ENCODE results near the gene DLX5. TPM values are rescaled to one million over a fixed set of nuclear protein-coding genes. Genes with fewer than 3 reads are reported as not detected.

The DLX5 gene
- total and polyA plus RNA-seq, 9 of the 15 experiments (the other 6 are each of a cell fraction or from before 2014, with no cell fraction given) = not detected

GRCh38 chr7:97007583-97007861 lies 17.1 kb downstream of the DLX5 start:
- TF ChIP-seq ZNF124 (CRISPR knock-in tag; IDR thresholded peaks at IDR 0.05) (no peak), PURB (CRISPR knock-in tag; IDR thresholded peaks at IDR 0.05; ENCODE audit: low read depth) (no peak), MCM7 (IDR thresholded peaks at IDR 0.05) (no peak), ZNF717 (CRISPR knock-in tag; IDR thresholded peaks at IDR 0.05) (no peak), BDP1 (IDR thresholded peaks at IDR 0.05; ENCODE audit: insufficient read depth, insufficient read length) (no peak), ZNF395 (CRISPR knock-in tag; IDR thresholded peaks at IDR 0.05) (no peak), ID3 (CRISPR knock-in tag; IDR thresholded peaks at IDR 0.05) (no peak), ID3 (tag; IDR thresholded peaks at IDR 0.05) (no peak), CHD4 (IDR thresholded peaks at IDR 0.05; ENCODE audit: insufficient read depth, insufficient replicate concordance, low read depth, low read length, poor library complexity, severe bottlenecking) (no peak), MBD2 (IDR thresholded peaks at IDR 0.05; ENCODE audit: borderline replicate concordance, low read depth) (no peak), KLF6 (CRISPR knock-in tag; IDR thresholded peaks at IDR 0.05; ENCODE audit: borderline replicate concordance) (no peak), XRCC5 (IDR thresholded peaks at IDR 0.05; ENCODE audit: low read depth, low read length) (no peak), SRSF9 (IDR thresholded peaks at IDR 0.05; ENCODE audit: borderline replicate concordance, low read depth, low read length) (no peak), NONO (IDR thresholded peaks at IDR 0.05; ENCODE audit: low read depth in 2 of 2, low read length in 1 of 2) (no peak)
- TF ChIP-seq, protein P1, sequence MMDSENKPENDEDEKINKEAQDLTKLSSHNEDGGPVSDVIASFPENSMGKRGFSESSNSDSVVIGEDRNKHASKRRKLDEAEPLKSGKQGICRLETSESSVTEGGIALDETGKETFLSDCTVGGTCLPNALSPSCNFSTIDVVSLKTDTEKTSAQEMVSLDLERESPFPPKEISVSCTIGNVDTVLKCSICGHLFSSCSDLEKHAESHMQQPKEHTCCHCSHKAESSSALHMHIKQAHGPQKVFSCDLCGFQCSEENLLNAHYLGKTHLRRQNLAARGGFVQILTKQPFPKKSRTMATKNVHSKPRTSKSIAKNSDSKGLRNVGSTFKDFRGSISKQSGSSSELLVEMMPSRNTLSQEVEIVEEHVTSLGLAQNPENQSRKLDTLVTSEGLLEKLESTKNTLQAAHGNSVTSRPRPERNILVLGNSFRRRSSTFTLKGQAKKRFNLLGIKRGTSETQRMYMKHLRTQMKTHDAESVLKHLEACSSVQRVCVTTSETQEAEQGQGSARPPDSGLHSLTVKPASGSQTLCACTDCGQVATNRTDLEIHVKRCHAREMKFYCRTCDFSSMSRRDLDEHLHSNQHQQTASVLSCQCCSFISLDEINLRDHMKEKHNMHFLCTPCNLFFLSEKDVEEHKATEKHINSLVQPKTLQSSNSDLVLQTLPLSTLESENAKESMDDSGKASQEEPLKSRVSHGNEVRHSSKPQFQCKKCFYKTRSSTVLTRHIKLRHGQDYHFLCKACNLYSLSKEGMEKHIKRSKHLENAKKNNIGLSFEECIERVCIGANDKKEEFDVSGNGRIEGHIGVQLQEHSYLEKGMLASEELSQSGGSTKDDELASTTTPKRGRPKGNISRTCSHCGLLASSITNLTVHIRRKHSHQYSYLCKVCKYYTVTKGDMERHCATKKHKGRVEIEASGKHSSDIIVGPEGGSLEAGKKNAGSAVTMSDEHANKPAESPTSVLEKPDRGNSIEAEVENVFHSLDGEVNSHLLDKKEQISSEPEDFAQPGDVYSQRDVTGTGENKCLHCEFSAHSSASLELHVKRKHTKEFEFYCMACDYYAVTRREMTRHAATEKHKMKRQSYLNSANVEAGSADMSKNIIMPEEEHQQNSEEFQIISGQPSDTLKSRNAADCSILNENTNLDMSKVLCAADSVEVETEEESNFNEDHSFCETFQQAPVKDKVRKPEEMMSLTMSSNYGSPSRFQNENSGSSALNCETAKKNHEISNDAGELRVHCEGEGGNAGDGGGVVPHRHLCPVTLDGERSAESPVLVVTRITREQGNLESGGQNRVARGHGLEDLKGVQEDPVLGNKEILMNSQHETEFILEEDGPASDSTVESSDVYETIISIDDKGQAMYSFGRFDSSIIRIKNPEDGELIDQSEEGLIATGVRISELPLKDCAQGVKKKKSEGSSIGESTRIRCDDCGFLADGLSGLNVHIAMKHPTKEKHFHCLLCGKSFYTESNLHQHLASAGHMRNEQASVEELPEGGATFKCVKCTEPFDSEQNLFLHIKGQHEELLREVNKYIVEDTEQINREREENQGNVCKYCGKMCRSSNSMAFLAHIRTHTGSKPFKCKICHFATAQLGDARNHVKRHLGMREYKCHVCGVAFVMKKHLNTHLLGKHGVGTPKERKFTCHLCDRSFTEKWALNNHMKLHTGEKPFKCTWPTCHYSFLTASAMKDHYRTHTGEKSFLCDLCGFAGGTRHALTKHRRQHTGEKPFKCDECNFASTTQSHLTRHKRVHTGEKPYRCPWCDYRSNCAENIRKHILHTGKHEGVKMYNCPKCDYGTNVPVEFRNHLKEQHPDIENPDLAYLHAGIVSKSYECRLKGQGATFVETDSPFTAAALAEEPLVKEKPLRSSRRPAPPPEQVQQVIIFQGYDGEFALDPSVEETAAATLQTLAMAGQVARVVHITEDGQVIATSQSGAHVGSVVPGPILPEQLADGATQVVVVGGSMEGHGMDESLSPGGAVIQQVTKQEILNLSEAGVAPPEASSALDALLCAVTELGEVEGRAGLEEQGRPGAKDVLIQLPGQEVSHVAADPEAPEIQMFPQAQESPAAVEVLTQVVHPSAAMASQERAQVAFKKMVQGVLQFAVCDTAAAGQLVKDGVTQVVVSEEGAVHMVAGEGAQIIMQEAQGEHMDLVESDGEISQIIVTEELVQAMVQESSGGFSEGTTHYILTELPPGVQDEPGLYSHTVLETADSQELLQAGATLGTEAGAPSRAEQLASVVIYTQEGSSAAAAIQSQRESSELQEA (IDR thresholded peaks at IDR 0.05; ENCODE audit: low read depth) = no peak
- no peaks in the 10 kb centered on the region for H4K20me1 ChIP-seq (replicated peaks; ENCODE audit: control insufficient read depth, insufficient read depth, low read length)
- under 1% methylated on average over 8 of the region's 8 CpGs for whole genome bisulfite sequencing (ENCODE audit: insufficient coverage, low coverage, missing lambda C conversion rate)
- no peaks in the 10 kb centered on the region for H3K79me2 ChIP-seq (ENCODE audit: control insufficient read depth, insufficient read depth, low read length)
- in situ Hi-C loops (cut with MboI) (no loop called here), intact Hi-C loops (cut with micrococcal nuclease) (no loop called here)
- ChIA-PET POLR2A (no interaction called here), CTCF (ENCODE audit: low intra/inter-chr PET ratio) (no interaction called here)
- no peak overlapping the region for H3K27ac ChIP-seq (ENCODE audit: extremely low read depth, low read depth, low read length)
- no peaks in the 10 kb centered on the region for H3K9me3 ChIP-seq (replicated peaks; ENCODE audit: control insufficient read depth, insufficient read depth, low read depth, low read length)
- no peak overlapping the region for H2AFZ ChIP-seq (ENCODE audit: low read depth, low read length)
- no peak for DNase-seq (ENCODE audit: extremely low read depth in 1 of 4, low spot score in 3 of 4)
- no peak for ATAC-seq
- H3K9ac ChIP-seq (ENCODE audit: insufficient read depth in 1 of 2, low read depth in 2 of 2, low read length in 2 of 2) = no peak overlapping the region
- H3K4me3 ChIP-seq = no peak overlapping the region
- peaks cover 0 to 10% of the 10 kb centered on the region in 2 experiments; a peak in 1 of 5 replicates for H3K4me1 ChIP-seq (replicated peaks in 1 of 2; ENCODE audit: control insufficient read depth in 2 of 2, insufficient read depth in 2 of 2, low read length in 2 of 2)
- no peak for FAIRE-seq
- no peak overlapping the region for H3K4me2 ChIP-seq (ENCODE audit: insufficient read depth, low read length)
- H3K9me1 ChIP-seq (ENCODE audit: control insufficient read depth, insufficient read depth, low read length) = no peaks in the 10 kb centered on the region
- peaks cover 62 to 63% of the 10 kb centered on the region in 2 experiments for H3K27me3 ChIP-seq (ENCODE audit: control insufficient read depth in 2 of 2, insufficient read depth in 2 of 2, low read length in 2 of 2)
- no peaks in the 10 kb centered on the region for H3K36me3 ChIP-seq (ENCODE audit: control insufficient read depth, insufficient read depth, low read length)
- no TSS peak for BruUV-seq (replicated peaks)

Measured in K562 (cell line).